HG02981 (cell line): ENCODE measurements around the gene PLCD3.
"Not testable (repeated sequence)": the region's sequence is repeated elsewhere in the genome, so short reads cannot be mapped to it uniquely, and the experiment has no call there.

Source experiments
- ATAC-seq: cut with Tn5 transposase; IDR thresholded peaks from one replicate; pipeline ENCODE4 v1.9.1; 2021; ENCODE audit warnings: mild to moderate bottlenecking, moderate library complexity; ENCODE audit not compliant: unreplicated experiment

Gene PLCD3

DNA sequence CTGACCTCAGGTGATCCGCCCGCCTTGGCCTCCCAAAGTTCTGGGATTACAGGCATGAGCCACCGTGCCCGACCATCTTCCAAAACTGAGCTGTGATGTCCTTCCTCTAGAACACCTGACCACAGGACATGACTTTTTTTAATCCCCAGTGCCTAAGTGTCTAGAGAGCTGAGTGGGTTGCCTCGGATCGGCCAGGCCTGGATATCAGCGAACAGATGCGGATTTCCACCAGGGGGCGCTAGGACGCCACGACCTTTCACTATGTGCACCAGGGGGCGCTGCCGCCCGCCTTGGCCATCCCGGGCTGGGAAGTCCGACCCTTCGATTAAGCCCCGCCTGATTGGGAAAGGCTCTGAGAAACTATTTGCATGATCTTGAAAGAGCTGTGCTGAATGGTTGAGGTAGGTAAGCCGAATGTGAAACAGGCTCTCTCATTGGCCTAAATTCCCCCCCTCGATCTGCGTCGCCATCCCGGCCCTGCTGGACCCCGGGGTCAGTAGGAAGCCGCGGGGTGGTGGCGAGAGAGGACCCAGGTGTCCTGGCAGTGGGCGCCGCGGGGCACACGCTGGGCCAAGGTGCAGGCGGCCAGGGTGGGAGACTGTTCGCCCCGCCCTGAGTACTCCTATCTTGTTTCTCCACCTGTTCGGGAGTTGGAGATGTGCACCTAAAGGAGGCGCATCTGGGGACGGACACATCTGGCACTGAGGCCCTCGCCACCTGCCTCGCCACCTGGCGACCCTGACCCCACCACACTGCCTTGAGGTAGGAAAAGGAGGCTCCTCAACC, 3.1 kb upstream of the PLCD3 start, which contains the start of gene ACBD4:
TSS of gene ACBD4 (plus strand) at position 496 of the 786 bp plus-strand sequence. CDS start 458 bp downstream, outside the sequence.
- ATAC-seq: peak; percentile 78

DNA sequence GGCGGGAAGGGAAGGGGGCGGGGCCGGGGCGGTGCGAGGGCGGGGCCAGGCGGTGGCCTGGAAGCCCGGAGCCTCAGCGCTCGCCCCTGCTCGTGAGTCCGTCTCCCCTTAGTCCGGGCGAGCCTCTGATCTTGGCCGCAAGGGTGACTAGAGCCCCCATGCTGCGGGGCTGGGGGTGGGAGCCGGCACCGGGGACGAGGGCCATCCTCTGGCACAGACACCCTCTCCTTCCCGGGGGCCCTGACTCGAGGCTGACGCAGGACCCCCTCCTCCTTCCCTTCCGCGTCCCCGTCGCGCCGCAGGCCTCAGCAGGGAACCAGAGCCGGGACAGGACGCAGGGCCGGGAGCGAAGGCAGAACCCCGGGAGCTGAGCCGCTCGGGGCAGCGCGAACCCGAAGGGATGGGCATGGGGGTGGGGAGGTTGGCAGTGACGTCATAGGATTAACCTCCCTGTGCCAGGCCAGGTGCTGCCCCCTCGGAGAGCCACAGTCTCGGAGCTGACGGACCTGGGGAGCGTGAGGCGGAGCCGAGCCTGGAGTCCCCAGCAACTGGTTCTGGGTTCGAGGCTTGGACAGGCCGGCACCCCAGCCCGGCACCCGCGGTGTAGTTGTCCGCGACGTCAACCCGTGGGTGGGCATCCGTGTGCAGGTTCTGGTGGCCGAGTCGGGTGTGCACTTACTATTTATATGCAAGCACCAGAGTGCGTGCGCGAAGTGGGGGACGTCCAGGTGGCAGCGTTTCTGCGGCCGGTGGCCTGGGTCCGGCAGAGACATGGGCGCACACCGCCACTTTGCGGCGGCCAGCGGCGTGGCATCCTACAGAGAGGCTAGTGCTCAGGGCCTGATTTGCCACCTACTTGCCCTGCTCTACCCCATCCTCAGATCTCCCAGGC, 503 bp upstream of the PLCD3 start:
- ATAC-seq: no peak

DNA sequence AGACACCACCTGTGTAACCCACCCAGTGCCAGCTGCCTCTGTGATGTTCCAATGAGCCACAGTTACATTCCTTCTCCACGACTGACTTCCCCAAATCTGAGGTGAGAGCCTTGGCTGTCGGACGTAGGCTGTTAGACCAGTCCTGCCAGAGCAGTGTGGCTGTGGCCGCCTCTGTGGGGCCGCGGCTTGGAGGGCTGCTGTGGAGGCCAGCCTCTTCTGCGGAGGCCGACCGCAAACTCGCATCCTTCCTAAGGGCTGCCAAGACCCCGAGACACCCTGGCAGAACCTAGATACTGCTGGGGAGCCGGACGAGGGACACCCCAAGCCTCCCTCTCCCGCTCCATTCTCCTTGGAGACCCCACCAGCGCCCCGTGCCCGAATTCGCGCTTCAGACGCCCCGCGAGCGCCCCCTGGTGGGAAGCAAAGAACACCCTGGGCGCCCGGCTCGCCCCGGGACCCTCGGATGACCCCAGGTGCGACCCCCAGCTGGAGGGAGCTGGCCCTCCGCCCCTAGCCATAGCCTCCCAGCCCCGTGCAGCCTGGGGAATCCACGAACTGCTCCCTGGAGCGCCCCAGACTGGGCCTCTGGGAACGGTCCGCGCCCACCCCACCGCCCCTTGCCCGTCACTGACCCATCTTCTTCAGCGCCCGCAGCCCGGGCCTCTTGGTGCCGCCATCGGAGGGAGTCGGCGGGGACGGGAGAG, 547 bp downstream of the PLCD3 start:
- no peak for ATAC-seq

DNA sequence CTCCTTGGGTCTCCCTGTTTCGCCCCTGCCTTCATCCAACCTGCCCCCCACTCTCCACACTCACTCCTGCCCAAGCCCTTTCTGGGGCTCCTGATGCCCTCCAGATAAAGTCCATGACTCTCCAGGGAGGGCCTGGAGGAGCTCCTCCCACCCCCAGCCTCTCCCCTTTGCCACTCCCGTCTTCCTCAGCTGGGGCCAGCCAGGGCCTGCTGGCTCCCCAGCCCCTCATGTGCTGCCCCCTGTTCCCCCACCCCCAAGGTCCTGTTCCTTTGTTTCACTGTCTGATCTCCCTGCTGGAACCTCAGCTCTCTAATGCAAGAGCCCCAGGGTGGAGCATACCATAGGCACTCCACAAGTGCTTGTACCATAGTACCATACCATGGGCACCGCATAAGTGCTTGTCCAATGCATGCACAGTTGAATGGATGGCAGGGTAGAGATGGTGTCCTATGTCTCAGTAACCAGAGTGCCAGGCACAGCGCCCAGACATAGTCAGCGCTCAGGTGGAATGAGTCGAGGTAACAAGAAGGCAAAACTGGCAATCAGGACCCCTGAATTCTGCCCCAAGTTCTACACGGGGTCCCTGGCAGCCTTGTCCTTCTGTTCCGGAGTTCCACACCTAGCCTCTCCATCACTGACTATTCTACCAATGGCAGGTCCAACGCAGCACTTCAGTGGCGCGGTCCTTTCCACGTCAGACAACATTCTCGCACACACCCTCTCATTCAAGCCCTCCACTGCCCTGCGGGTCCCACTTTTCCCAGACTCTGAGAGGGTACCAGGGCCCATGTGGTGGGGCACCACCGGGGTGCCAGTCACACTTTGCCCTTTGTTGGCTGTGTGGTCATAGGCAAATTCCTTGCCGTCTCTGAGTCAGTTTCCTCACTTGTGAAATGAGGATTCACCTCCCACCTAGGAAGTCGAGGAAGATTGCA, 1.4 kb downstream of the PLCD3 start:
- ATAC-seq: no peak

DNA sequence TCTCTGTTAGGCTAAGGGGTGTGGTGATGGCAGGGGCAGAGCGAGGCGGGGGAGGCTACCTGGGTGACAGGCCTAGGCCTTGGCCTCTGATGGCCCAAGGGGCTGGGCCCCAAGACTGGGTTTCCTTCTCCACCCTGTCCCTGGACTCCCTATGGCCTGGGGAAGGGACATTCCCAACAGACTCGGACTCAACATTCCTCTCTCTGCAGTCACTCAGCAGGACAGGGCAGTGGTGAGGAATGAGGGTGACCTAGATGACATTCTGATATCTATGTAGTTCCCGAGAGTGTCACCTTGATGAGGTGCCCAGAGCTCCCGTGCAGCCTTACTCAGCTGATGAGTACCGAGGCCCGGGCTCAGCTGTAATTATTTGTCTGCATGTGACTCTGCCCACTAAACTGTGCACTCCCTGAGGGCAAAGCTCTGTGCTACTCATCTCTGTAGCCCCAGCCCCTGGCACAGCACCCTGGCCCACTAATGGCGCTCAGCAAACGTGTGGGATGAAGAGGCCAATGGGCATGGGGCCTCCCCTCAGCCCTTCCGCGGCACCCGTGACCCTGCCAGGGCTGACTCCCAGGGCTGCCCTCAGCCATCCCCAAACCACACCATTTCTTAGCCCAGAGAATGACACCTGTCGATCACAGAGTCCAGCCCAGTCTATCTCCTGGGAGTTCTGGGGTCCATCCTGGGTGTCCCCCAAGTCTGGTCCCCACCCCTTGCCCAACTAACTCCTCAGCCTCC, 2.2 kb downstream of the PLCD3 start:
- no peak for ATAC-seq

DNA sequence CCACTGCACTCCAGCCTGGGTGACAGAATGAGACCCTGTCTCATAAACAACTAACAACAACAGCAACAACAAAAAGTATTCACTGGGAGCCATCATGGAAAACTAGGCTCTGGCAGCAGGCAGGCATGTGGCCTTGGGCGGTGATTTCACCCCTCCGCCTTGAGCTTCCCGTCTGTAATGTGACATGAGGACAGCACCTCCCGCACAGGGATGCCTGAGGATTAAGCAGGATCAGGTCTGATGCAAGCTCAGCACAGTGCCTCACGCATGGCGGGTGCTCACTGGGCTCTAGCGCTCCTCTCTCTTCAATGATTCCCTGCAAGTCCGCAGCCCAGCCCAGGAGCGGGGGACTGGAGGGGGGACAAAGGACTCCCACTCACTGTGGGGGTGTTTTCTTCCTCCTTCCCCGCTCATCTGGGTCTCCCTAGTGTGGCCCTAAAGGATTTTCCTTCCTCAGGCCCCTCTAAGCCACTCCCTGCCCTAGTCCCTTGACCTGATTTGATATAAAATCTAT, 2.8 kb downstream of the PLCD3 start:
- no peak for ATAC-seq

DNA sequence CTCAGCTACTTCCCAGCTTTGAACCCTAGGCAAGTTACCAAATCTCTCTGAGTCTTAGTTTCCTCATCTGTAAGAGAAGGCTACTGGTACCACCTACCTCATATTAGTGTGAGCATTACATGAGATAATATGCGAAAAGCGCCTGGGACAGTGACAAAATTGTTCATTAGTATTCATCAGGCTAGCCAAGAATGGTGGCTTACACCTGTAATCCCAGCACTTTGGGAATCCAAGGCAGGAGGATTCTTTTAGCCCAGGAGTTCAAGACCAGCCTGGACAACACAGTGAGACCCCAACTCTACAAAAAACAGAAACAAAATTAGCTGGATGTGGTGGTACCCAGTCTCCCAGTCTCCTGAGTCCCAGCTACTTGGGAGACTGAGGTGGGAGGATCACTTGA, 3.3 kb downstream of the PLCD3 start:
- ATAC-seq: no peak

DNA sequence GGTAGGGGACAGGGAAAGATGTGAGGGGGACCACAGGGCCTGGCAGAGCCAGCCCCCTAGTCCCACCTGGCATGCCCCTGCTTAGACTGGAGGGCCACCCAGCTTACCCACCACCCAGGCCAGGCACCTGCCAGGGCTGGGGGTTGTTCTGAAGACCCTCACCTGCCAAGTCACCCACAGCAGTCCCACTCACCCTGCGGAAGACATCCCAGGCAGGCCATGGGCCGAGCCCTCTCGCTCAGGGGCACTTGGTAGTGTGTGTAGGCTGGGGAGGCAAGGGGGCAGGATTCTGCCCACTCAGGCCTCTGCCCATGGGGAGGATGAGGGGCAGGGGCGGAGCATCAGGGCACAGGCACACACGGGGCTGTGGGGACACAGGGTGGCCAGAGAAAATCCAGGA, 4.0 kb downstream of the PLCD3 start:
- no peak for ATAC-seq

DNA sequence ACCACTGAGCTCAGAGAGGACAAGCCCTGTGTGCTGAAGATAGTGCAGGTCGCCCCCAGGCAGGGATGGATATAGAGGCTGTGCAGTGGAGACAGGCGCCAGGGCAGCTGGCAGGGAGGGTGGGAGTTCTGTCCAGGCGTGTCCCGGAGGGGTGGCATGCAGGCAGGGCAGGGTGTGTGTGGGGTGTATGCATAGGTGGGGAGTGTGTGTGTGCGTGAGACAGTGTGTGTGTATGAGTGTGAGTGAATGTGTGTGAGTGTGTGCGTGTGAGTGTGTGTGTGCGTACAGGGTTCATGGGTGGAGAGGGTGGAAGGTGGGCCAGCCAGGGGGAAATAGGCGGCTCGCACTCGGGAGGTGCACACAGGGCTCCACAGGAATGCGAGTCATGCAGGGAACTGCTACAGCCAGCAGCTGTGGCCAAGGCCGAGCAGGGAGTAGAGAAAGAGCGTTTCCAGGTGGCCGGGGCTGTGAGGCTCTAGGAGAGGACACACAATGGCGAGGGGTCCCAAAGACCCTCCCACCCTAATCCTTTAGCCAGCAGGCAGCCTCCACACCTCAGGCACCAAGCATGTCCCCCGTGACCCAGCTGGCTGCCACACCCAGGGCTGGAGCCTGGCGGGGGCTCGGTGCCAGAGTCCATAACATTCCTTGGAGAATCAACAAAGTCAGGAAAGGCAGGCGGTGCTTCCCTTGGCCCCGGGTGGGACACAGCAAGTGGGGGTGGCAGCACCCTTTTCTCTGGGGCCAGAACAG, 4.6 kb downstream of the PLCD3 start:
- no peak for ATAC-seq

DNA sequence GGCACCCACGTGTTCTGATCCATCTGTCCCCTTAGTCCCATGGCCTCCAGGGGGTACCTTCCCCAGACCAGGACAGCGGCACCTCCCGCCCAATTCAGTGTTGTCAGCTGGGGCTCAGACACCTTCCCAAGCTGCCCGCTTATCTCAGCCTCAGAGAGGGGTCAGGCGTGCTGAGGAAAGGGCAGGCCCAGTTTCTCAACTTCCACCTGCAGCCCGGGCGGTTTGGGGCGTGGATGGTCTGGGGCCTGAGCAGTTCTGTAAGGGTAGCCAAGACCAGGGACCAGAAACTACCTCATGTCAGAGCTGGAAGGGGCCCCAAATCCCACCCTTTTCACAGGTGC, 5.1 kb downstream of the PLCD3 start:
- ATAC-seq: no peak

DNA sequence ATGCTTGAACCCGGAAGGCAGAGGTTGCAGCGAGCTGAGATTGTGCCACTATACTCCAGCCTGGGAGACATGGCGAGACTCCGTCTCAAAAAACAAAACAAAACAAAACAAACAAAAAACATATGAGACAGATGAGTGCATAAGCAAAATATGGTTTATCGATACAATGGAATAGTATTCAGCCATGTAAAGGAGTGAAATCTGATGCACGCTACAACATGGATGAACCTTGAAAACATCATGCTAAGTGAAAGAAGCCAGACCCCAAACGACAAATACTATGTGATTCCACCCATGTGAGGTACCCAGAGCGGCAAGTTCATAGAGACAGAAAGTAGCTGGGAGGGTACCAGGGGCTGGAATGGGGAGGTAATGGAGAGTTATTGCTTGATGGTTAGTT, 6.8 kb downstream of the PLCD3 start:
- ATAC-seq: no peak

DNA sequence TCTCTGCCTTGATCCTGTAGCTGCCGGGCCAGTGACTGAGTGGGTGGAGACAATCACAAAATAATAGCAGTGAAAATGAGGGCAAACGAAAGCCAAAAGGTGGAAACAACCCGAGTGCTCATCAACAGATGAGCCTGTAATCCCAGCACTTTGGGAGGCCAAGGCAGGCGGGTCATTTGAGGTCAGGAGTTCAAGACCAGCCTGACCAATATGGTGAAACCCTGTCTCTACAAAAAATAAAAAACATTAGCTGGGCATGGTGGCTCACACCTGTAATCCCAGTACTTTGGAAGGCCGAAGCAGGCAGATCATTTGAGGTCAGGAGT, 7.6 kb downstream of the PLCD3 start:
- not testable (repeated sequence) for ATAC-seq

DNA sequence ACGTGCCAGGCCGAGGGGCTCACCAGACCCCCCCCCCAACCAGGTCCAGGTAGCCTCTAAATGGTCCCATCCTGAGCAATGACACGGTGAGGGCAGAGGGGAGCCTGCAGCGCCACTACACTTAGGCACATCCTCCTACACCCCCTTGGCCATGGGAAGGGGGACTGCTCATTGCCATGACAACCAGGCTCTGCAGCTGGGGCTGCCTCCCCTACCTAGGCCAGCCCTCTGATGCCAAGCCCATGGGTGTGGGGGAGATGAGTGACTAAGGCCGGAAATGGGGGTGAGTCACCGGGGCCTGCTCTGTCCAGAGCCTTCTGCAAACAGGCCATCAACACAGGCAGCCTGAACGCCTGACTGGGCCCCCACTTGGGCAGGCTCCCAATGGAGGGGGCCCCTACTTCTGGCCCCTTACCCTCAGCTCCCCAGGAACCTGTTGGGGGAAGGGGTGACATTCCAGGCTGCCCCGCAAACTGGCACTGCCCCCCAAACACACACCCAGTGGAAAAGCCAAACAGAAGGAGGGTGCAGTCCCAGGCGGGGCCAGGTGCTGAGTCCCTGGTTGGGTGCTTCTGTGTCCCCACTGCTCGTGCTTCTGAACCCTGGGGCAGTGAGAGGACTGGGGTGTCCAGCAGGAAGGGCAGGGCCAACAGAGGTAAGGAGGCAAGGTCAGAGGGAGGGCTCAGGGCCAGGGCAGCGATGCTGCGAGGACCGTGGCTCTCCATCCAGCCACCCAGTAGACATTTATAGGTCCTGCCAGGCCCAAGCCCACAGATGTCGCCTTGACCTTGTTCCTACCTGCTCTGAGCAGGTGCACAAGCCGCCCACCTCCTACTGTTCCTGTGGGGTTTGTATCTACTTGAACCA, 8.2 kb downstream of the PLCD3 start:
- no peak for ATAC-seq

DNA sequence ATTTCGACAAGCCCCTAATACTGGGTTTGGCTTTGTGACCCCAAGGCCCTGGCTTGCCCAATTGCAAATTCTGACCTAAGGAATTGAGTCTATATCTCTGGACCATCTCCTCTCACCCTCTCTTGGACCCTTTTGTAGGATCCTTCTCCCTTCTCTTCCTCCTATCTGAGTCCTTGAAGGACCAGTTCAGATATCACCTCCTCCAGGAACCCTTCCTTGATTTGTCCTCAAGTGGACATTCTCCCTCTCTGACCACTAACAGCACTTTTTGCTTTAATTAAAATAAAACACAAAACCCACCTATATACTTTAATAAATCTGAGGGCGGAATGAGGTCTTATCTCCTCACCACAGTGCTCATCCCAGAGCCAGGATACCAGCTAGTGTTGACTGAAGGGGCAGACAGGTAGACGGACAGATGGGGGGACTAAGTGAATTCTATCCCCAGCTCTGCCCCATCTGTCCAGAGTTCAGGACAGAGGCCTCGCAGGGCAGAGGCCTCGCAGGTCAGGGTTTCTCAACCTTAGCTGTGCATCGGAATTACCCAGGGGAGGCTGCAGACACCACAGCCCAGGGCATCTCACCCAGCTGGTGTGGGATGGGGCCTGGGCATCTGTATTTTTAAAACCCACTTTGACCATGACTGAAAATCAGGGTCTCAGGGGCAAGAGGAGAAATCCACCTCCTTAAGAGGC, 9.1 kb downstream of the PLCD3 start:
- ATAC-seq: no peak

DNA sequence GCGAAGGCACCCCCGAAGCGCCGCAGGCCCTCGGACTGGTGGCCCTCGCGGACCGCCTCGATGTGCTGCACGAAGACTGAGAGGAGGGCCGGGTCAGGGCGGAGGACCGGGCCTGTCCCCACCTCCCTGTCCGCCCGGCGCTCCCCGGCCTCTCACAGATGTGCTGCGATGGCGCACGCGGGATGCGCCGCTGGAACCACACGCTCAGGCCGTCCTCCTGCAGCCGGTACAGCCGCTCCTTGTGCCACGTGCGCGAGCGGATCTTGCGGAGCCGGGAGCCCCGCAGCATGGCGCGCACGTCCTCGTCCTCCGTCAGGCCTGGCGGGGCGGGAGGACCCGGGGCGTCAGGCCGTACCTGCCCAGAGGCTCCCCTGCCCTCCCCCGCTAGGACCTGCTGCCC, 11.3 kb downstream of the PLCD3 start:
- no peak for ATAC-seq

DNA sequence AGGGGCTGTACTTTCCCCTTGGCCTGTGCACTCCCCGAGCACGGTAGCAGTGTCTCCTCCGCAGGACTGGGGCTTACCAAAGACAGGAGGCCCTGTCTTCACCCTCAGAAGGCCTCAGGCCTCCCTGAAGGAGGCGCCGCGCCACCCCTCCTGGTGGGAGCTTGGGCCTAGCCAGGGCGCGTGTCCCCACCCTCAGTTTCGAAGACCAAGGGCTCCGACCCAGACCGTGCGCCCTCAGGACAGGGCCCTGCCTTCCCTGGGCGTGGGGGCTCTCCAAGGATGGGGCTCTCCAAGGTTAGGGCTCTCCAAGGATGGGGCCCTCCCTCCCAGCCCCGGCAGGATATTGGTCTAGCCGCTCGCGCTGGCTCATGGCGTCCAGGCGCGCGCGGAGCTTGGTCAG, 11.8 kb downstream of the PLCD3 start:
- no peak for ATAC-seq

DNA sequence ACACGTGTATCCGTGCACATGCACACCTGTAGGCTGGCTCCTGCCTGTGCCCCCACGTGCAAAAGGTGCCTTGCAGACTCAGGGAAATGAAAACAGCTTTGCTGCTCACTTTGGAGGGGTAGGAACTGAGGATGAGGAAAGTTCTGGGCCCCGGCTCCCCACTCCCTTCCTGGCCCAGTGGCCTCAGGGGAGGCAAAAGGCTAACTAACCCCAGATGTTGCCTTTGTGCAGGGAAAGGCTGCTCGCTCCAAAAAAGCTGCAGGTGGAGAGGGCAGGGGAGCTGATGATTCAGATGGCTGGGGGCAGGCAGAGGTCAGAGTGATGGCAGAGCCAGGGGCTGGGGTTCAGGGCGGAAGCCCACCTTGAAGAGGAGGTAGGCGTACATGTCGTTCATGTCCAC, 12.4 kb downstream of the PLCD3 start:
- ATAC-seq: no peak
